ENCODE results near the gene CNTNAP5.

The CNTNAP5 gene

DNA sequence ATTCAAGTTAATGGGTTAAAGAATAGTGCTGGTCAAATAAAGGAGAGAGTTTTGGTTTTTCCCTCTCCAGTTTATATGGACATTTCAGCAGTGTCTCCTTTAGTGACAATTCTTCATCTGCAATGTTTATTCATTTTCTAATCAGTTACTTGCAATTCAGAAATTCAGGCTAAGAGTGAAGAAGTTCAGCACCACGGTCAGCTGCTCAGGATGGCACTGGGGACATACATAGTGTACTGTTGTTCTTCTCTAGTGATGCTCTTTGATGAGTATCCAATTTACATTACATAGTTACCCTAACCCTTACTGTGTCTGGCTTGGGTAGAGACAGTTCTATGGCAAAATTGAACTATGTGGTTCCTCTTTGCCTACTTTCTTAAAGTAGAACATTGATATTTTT, 412.7 kb downstream of the CNTNAP5 start:
- no peak for DNase-seq (ENCODE audit: low read depth)

DNA sequence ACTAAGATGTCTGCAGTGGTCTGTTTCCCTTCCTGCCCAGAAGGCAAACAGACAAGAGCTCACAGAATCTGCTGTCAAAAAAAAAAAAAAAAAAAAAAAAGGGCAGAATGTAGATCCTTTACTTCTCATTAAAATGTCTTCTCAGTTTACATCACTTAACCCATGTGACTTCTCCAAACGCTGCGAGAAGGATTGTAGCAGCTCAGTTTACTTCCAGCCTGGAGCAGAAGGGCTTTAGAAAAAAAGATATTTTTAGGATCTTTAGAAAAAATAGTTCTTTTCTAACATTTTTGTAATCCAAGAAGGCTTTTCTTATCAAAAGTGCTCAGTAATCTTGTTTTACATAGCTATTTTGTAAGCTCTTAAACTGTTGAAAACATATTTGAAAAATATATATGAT, 425.4 kb downstream of the CNTNAP5 start:
- no peak for DNase-seq (ENCODE audit: low read depth)

DNA sequence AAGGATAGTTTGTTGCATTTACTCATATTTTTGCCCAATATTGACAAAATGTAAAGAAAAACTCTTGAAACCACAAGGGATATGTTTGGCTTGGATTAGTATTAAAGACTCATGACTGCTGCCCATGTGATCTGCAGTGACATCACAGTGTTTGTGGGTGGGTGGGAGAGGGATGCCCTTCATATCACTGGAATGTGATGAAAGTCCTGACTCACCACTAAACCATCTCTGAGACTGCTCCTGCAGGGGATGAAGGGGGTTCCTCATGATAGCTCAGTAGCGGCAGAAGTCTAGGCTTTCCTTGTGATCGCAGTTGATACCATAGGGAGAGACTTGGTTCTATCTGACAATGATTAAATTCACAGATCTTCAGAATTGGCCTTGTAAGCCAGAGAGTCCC, 451.2 kb downstream of the CNTNAP5 start:
- no peak for DNase-seq (ENCODE audit: low read depth)

DNA sequence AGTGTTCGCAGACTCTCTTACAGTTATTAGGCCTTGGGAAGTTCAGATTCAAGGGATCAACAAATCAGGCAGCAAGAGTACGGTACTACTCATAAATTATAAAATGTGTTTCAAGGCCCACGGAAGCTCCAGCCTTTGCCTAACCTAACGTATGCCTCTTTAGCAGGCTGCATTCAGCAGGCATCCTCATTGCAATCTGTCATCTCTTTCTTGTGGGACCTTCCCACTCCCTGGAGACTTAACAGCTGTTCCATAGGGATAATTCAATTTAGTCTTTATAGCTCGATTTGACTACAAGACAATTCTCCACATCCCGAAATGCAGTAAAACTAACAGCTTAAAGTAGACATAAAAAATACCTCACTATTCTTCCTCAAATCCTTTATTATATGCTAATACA, 453.7 kb downstream of the CNTNAP5 start:
- no peak for DNase-seq (ENCODE audit: low read depth)

DNA sequence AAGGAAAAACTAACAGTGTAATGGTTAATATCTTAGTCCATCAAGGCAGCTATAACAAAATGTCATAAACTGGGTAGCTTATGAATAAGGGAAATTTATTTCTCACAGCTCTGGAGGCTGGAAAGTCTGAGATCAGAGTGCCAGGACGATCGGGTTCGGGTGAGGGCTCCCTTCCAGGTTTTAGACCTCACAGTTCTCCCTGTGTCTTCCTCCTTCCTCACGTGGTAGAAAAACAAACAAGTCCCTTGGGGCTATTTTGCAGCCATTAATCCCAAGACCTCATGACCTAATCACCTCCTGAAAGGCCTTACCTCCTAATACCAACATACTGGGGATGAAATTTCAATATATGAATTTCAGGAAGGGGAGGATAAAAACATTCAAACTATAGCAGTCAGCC, 455.9 kb downstream of the CNTNAP5 start:
- DNase-seq (ENCODE audit: low read depth): no peak

DNA sequence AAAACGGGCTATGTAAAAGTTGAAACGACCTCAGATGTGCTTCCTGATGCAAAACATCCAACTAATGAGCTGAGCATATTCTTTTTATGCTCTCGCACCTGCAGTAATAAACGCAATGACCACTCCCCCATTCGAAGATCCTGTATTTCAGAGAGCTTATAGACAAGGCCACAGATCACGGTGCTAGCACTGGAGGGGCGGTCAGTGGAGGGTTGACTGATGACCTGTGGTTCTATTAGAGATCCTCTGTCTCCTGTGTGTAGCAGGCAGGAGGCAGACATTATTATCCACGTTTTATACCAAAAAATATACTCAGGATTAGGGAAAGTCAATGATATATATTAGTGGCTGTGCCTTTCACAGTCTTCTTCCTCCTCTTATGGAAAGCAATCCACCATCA, 457.0 kb downstream of the CNTNAP5 start:
- no peak for DNase-seq (ENCODE audit: low read depth)

DNA sequence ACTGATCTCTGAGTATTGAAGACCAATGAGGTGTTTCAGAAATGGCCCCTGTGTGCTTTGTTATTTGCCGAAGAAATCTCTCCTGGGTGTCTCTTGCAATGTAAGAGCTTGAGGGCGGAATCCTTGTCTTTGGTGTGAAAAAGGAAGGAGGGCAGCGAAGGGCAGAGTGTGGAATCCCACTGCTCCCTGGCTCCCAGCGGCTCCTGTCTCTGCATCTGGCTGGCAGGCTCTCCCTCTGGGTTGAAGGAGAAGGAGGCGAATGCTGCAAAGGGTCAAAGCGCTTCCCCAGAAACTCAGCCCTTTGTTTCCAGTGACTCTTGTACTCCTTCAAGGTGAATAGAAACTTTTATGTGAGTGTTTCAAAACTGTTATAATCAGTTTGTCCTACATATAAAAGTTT, 457.5 kb downstream of the CNTNAP5 start:
- no peak for DNase-seq (ENCODE audit: low read depth)

DNA sequence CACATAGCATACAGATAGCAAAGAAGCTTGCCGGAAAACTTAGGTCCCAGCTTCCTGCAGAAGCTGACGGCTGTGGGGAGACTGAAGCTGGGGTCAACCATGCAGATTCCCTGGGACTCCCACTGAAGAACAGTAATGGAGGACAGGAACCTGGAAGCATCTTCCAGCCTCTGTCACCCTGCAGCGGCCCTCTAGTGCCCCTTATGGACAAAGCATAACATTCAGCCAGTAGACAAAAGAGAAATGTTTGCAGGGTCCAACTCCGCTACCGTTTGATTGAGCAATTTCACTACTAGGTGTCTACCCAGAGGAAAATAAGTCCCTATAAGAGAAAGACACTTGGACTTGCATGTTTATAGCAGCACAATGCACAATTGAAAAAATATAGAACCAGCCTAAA, 460.6 kb downstream of the CNTNAP5 start:
- no peak for DNase-seq (ENCODE audit: low read depth)

DNA sequence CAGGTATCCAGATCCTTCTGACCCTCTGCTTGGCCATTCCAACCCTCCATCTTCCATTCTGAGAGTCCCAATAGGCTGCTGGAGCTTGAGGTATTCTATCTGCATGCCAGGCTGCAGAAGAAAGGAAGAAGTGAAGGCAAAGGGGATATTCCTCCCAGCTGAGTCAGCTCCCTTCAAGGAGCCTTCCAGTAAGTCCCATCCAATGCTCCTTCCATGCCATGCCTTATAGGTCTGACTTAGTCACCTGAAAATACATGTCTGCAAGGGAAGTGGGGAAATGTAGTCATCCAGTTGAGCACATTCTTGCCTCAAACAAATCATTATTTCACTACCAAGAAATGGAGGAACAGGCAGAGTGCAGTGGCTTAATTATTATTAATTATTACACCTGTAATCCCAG, 464.6 kb downstream of the CNTNAP5 start:
- no peak for DNase-seq (ENCODE audit: low read depth)

DNA sequence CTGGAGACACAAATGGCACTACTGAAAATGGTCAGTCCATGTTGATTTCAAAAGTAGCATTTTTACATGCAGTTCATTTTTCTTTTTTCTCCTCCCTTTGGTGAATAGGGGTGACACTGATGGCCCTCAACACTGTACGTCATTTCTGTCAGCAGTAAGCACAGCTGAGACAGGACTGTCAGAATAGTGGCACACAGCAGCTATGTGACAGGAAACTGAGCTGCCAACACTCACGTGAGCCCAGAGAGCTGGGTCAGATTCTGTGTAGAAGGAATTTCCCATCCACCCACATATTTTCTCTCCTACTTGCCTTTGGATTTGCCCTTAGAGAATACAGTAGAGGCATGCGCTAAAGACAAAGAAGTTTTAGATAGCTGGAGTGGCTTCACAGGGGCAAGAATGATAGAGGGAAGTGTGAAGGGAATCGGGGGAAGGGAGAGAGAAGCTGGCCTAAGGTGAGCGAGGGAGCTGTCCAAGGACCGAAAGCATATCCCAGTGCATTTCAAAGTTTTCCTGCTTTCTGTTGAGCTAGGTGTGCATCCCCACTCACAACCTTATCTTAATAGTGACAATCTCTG, 476.6 kb downstream of the CNTNAP5 start:
- no peak for DNase-seq (ENCODE audit: low read depth)

DNA sequence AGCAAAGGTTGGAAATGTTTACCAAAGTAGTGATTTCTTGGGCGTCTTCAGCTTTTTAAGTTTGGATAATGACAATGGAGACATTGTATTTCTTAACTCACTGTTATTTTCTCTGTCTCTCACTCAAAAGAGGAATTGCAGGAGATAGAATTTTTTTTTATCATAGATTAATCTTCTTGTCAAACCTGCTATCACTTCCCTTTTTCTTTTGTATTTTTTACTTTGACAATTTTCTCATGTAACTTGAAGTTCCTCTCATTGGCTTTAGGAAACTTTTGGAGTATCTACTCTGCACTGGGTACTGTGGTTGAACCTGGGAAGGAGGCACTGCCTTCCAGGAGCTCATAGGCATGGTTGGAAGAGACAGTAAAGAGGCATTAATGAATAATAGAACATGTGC, 489.1 kb downstream of the CNTNAP5 start:
- DNase-seq (ENCODE audit: low read depth): no peak

DNA sequence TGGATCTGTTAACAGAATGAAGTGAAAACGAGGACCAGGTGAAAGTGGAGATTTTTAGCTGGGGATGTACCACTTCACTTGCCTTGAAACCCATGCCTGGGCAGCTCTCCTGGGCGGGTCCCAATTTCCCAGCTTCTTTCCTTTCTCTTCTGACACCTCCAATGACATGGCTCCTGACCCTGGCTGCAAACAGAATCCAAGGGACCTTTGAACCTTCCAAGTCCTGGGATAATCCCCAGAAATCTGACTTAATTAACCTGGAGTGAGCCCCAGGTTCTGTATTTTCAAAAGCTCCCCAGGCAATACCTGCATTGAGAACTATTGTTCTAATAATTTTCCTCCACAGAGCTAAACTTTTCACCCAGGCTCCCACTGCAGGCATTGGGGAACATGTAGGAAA, 495.9 kb downstream of the CNTNAP5 start:
- DNase-seq (ENCODE audit: low read depth): no peak

DNA sequence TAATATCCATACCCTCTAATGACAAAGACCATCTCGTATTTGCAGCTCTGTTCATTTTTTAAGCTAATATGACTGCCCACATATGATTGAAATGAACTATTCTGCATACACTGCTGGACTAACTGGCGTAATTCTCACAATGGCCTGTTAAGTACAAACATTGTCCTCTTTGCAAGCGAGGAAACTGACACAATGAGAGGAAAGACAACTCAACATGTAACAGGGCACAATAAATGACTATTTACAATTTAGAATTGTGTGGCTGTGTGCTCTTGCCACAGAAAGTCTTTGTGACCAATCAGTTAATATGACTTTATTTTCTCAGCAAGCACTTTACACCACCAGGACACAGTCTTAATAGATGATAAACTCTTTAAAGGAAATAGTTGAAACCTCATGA, 498.0 kb downstream of the CNTNAP5 start:
- no peak for DNase-seq (ENCODE audit: low read depth)

DNA sequence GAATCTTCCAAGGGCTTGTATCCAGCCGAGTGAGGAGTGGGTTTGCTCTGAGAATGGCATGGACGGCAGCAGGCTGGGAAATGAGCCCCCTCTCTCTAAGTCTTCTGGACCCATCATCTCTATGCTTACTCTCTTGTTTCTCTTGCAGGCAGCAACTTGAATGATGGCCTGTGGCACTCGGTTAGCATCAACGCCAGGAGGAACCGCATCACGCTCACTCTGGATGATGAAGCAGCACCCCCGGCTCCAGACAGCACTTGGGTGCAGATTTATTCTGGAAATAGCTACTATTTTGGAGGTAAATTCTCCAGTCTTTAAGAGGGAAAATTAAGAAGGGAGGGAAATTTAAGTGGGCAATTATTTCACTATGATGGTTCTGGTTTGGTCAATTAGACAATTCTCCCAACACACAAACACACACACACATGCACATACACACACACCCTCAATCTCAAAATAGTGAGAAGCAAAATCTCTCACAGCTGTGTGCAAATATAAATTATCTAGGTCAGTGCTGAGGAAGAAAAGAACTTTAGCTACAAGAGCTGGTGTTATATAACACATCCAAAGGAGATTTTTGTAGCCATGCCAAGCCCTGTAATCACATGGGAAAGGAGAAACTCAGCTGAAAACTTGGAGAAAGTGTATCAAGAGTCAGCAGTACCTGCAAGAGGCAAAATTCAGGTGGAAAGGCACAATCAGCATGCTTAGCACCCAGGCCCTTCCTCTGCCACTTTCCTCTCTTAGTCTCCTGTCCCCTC, 499.2 kb downstream of the CNTNAP5 start:
- DNase-seq (ENCODE audit: low read depth): no peak

DNA sequence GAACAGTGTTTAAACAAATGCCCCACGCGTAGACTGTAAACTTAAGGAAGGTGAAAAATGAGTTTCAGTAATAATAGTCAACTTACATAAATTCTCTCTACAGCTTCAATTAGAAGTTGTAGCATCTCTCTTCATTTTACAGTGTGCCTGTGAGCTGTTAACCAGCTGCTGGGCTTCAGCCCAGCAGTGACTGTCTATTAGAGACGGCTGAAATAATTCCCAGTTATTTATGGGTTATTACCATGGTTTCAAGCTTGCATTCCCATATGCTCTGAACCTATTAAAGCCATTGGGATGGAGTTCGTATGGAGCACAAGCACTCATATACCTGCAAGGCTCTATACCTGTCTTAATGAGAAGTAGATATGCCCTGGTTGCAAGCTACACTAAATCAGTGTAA, 501.1 kb downstream of the CNTNAP5 start:
- DNase-seq (ENCODE audit: low read depth): no peak

DNA sequence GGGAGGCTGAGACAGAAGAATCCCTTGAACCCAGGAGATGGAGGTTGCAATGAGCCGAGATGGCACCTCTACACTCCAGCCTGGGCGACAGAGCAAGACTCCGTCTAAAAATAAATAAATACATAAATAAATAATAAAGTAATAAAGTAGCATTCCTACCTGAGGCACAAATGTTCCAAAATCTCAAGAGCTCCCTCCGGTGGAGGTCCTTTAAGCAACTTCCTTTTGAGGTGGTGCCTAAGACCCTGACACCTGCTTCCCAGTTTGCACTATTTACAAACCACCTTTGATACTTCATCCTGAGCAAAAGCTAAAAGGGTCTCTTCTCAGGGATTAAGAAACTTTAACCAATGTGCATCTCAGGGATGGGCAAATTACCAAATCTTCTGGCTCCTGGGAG, 505.1 kb downstream of the CNTNAP5 start:
- DNase-seq (ENCODE audit: low read depth): no peak

DNA sequence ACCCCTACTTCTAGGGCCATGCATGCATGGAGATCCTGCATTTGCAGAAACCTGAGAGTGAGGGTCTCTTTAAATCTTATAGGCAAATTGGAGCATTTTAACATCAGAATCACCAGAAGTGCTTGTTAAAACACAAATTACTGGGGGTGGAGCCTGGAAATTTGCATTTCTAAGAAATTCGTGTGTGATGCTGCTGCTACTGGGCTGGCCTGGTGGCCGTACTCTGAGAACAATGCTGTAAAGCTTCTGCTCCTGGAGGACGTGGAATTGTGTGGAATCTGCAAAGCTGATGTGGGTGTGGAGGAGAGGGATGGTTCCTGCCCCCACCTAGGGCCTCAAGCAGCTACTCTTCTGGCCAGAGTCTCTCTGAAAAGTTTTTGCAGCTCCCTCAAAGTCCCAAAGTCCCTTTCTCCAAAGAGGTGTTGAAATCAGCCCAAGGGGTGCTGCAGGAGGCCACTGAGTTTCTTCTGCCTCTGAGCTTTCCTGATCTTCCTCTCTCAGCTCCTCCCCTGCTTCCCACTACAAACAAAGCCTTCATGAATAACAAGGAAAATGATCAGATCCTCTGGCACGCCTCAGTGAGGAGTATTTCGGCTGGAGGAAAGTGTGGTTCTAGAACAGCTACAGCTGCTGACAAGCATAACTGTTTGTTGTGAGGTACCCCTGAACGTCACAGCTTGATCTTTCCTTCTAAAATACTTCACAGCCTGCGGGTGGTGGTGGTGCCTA, 508.3 kb downstream of the CNTNAP5 start:
- DNase-seq (ENCODE audit: low read depth): no peak

DNA sequence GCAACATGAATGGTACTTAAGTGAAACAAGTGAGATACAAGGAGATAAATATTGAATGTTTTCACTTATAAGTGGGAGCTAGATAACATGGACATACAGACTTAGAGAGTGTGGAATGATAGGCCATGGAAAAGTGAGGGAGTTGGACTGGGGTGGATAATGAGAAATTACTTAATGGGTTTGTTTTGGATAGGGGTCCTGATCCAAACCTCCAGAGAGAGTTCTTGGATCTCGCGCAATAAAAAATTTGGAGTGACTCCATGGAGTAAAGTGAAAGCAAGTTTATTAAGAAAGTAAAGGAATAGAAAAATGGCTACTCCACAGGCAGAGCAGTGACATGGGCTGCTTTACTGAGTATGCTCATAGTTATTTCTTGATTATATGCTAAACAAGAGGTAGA, 508.9 kb downstream of the CNTNAP5 start:
- no peak for DNase-seq (ENCODE audit: low read depth)

DNA sequence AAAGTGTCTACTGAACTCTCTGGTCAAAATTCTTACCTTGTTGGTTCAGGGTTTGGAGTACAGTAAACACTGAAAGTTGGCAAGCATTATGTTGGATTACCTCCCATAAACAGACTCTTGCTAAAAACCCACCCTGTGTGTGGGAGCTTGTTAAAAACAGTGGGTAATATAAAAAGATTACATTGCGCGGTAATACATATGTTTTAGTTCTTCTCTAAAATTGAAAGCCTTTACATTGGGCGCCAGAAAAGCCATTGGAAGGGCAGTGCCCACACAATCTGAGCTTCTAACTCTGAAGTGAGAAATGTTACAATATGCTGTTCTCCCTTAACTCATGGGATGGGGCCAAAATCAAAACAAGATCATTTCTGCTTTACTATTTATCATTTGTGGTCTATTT, 510.7 kb downstream of the CNTNAP5 start:
- no peak for DNase-seq (ENCODE audit: low read depth)

DNA sequence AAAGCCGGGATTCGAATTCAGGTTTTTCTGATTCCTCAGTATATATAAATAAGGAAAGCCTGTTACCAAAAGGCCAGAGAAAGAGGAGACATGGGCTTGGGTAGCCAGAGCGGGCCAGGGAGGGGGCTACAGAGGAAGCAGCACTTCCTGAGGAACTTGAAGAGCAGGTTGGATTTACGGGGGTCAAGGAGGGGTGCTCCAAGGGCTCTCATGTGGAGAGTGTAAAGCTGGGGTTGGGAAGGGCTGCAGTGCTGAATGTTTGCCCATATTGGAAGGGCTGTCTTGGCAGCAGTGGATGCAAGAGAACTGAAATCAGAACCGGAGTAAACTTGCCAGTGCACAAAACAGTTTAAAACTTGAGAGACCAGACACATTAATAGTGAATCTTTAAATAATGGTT, 511.5 kb downstream of the CNTNAP5 start:
- no peak for DNase-seq (ENCODE audit: low read depth)

DNA sequence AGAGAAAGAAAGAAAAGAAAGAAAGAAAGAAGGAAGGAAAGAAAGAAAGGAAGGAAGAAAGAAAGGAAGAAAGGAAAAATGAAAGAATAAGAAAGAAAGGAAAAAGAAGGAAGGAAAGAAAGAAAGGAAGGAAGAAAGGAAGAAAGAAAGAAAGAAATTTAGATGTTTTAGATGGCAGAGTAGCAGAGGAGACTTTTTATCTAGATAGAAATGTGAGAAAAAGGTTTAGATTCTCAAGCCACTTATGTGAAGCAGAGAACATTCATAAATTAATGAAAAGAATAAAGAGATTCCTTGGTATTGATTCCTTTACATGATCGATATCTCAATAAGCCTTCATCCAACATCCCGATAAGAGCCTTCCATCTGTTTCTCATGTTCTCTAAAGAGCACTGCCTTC, 513.5 kb downstream of the CNTNAP5 start:
- no peak for DNase-seq (ENCODE audit: low read depth)

DNA sequence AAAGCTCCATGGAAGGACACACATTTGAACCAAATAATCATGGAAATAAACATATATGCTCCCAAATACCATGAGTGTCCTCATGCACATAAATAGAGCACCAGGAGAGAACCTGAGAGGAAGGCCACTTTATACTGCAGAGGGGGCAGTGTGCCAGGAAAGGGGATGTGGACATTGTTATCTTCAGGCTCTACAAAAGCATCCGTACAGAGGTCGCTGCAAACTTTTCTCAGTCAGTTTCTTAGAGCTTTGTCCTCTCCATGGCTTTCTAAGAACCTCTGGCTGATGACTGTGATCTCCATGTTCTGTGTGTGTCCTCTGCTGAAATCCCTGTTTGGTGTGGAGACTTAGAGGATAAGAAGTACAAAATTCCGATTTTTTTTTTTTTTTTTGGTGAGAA, 515.7 kb downstream of the CNTNAP5 start:
- no peak for DNase-seq (ENCODE audit: low read depth)

DNA sequence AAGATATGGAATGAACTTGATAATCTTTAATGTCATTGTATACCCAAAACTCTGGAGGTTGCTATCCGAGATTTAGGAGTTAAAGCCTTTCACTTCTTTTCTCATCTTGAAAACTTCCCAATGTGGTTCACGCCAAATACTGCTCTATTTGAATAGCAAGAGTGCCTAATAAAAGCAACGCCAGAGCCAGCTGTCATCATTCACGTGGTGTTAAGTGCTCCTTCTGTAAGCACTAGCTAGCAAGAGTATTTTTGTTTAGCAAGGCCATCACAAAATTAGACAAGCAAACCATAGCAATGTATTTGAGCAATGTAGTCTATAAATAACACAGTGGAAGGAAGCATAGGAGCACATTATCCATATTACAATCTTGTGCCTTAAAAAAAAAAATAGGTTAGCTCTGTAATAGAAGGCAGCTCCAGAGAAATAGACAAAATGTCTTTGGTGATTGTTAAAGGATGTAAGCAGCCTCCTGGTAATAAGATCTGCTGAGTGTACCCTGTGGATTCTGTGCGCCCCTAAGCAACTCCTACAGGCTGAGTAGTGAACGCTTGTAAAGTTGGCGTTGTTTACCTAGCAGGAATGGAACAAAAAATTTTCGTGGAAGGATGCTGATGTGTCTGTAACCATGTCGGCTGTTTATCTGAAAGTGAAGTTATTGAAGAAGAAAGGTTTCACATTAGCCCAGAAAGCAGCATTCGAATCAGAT, 518.0 kb downstream of the CNTNAP5 start:
- DNase-seq (ENCODE audit: low read depth): no peak

All from activated gamma-delta T cell treated with anti-CD3 and anti-CD28 coated beads, Interleukin-2, amount 50 U/mL, for 16 hours (primary cell).